WTC11 (cell line): ENCODE results near the gene SLC44A5. TPM values are rescaled to one million over a fixed set of nuclear protein-coding genes. Genes with fewer than 3 reads are reported as not detected.
A peak's percentile ranks its signal among the peaks of the same experiment; 100 is the strongest.

Source experiments
- ATAC-seq: fragments of 200-7000 bp; cut with Tn5 transposase; 2 replicates; pipeline ENCODE4 v1.10.0; 2021; ENCODE audit warnings: mild to moderate bottlenecking, moderate library complexity
- CTCF ChIA-PET: fragments of 300-600 bp; sonication (Branson Sonifier 250); formaldehyde crosslinking; loops from one replicate; lab custom pipeline; 2021; ENCODE audit warnings: antibody characterized with exemption; lab: Charles Lee
- POLR2A ChIA-PET: fragments of 350-600 bp; sonication (Branson Sonifier 250); formaldehyde crosslinking; loops from one replicate; lab custom pipeline; 2021; ENCODE audit warnings: antibody characterized with exemption; lab: Charles Lee
- DNase-seq: peaks from one replicate; pipeline ENCODE4 v3.0.0; 2021; ENCODE audit warnings: low spot score
- H3K27ac Mint-ChIP-seq: 2 replicates; pipeline ENCODE4 v1.8.0; 2021; ENCODE audit warnings: mixed read lengths
- H3K27me3 Mint-ChIP-seq: 2 replicates; pipeline ENCODE4 v1.8.0; 2021; ENCODE audit warnings: low read depth, mild to moderate bottlenecking, moderate library complexity, mixed read lengths
- H3K36me3 Mint-ChIP-seq: 2 replicates; pipeline ENCODE4 v1.8.0; 2021; ENCODE audit warnings: mixed read lengths
- H3K4me1 Mint-ChIP-seq: 2 replicates; pipeline ENCODE4 v1.8.0; 2022; ENCODE audit warnings: mixed read lengths
- H3K4me3 Mint-ChIP-seq: 2 replicates; pipeline ENCODE4 v1.8.0; 2021; ENCODE audit warnings: mild to moderate bottlenecking, moderate library complexity, mixed read lengths
- H3K9me3 Mint-ChIP-seq: 2 replicates; pipeline ENCODE4 v1.8.0; 2021; ENCODE audit warnings: mixed read lengths
- AR ChIP-seq: fragments of 250-450 bp; sonication (Bioruptor Pico); IDR thresholded peaks from 2 replicates; pipeline ENCODE4 v1.9.0; 2021; ENCODE audit warnings: mild to moderate bottlenecking
- ATF3 ChIP-seq: sonication (generic); formaldehyde crosslinking; conservative IDR thresholded peaks from 2 replicates; pipeline ENCODE4 v1.8.1; 2022; ENCODE audit warnings: mild to moderate bottlenecking, missing genetic modification reagents
- CDX4 ChIP-seq: fragments of 250-450 bp; sonication (Bioruptor Pico); IDR thresholded peaks from 2 replicates; pipeline ENCODE4 v1.9.0; 2021; ENCODE audit warnings: moderate library complexity, mild to moderate bottlenecking, inconsistent platforms, borderline replicate concordance
- CREB1 ChIP-seq: sonication (generic); formaldehyde crosslinking; IDR thresholded peaks from 2 replicates; pipeline ENCODE4 v1.8.0; 2023; ENCODE audit warnings: mild to moderate bottlenecking, missing genetic modification reagents
- E2F4 ChIP-seq: sonication (generic); formaldehyde crosslinking; IDR thresholded peaks from 2 replicates; pipeline ENCODE4 v1.8.1; 2022; ENCODE audit warnings: low read depth, mild to moderate bottlenecking, moderate library complexity, missing genetic modification reagents, borderline replicate concordance
- ELF4 ChIP-seq: sonication (generic); formaldehyde crosslinking; IDR thresholded peaks from 2 replicates; pipeline ENCODE4 v1.8.1; 2022; ENCODE audit warnings: low read depth, mild to moderate bottlenecking, moderate library complexity, missing genetic modification reagents
- EMX1 ChIP-seq: fragments of 250-450 bp; sonication (Bioruptor Pico); IDR thresholded peaks from 2 replicates; pipeline ENCODE4 v1.8.0; 2021; ENCODE audit warnings: mild to moderate bottlenecking
- ETV6 ChIP-seq: sonication (generic); formaldehyde crosslinking; IDR thresholded peaks from 2 replicates; pipeline ENCODE4 v1.8.1; 2022; ENCODE audit warnings: mild to moderate bottlenecking, missing genetic modification reagents
- HMGA2 ChIP-seq: fragments of 250-450 bp; sonication (Bioruptor Pico); IDR thresholded peaks from 2 replicates; pipeline ENCODE4 v1.4.0; 2021; ENCODE audit warnings: mild to moderate bottlenecking, moderate library complexity
- IRF2 ChIP-seq: sonication (generic); formaldehyde crosslinking; IDR thresholded peaks from 2 replicates; pipeline ENCODE4 v1.8.0; 2022; ENCODE audit warnings: low read depth, missing genetic modification reagents, borderline replicate concordance
- MAX ChIP-seq: sonication (generic); formaldehyde crosslinking; IDR thresholded peaks from 2 replicates; pipeline ENCODE4 v1.8.0; 2022; ENCODE audit warnings: mild to moderate bottlenecking, missing genetic modification reagents
- NFE2L1 ChIP-seq: sonication (generic); formaldehyde crosslinking; IDR thresholded peaks from 2 replicates; pipeline ENCODE4 v1.8.1; 2023; ENCODE audit warnings: missing genetic modification reagents
- NFYB ChIP-seq: sonication (generic); formaldehyde crosslinking; conservative IDR thresholded peaks from 2 replicates; pipeline ENCODE4 v1.8.0; 2022; ENCODE audit warnings: low read depth, missing genetic modification reagents
- NR3C1 ChIP-seq: sonication (generic); formaldehyde crosslinking; conservative IDR thresholded peaks from 2 replicates; pipeline ENCODE4 v1.8.1; 2023; ENCODE audit warnings: low read depth, mild to moderate bottlenecking, missing genetic modification reagents
- RELA ChIP-seq: sonication (generic); formaldehyde crosslinking; IDR thresholded peaks from 2 replicates; pipeline ENCODE4 v1.8.1; 2022; ENCODE audit warnings: missing genetic modification reagents, mild to moderate bottlenecking, borderline replicate concordance
- STAT6 ChIP-seq: sonication (generic); formaldehyde crosslinking; conservative IDR thresholded peaks from 2 replicates; pipeline ENCODE4 v1.8.1; 2023; ENCODE audit warnings: mild to moderate bottlenecking, low read depth, missing genetic modification reagents, moderate library complexity
- TCF7 ChIP-seq: sonication (generic); formaldehyde crosslinking; IDR thresholded peaks from 2 replicates; pipeline ENCODE4 v1.8.0; 2022; ENCODE audit warnings: mild to moderate bottlenecking, low read depth, missing genetic modification reagents, moderate library complexity
- TEAD1 ChIP-seq: sonication (generic); formaldehyde crosslinking; IDR thresholded peaks from 2 replicates; pipeline ENCODE4 v1.8.0; 2022; ENCODE audit warnings: mild to moderate bottlenecking, missing genetic modification reagents
- TP53 ChIP-seq: sonication (generic); formaldehyde crosslinking; IDR thresholded peaks from 2 replicates; pipeline ENCODE4 v1.8.1; 2023; ENCODE audit warnings: mild to moderate bottlenecking, missing genetic modification reagents
- ZBTB21 ChIP-seq: sonication (generic); formaldehyde crosslinking; IDR thresholded peaks from 2 replicates; pipeline ENCODE4 v1.8.1; 2023; ENCODE audit warnings: mild to moderate bottlenecking, missing genetic modification reagents, borderline replicate concordance
- ZBTB43 ChIP-seq: sonication (generic); formaldehyde crosslinking; IDR thresholded peaks from 2 replicates; pipeline ENCODE4 v1.8.1; 2023; ENCODE audit warnings: mild to moderate bottlenecking, missing genetic modification reagents
- ZNF121 ChIP-seq: sonication (generic); formaldehyde crosslinking; IDR thresholded peaks from 2 replicates; pipeline ENCODE4 v1.8.0; 2023; ENCODE audit warnings: missing genetic modification reagents
- ZNF138 ChIP-seq: sonication (generic); formaldehyde crosslinking; conservative IDR thresholded peaks from 2 replicates; pipeline ENCODE4 v1.8.1; 2022; ENCODE audit warnings: mild to moderate bottlenecking, moderate library complexity, missing genetic modification reagents
- ZNF425 ChIP-seq: fragments of 250-450 bp; sonication (Bioruptor Pico); conservative IDR thresholded peaks from 2 replicates; pipeline ENCODE4 v1.9.0; 2021; ENCODE audit warnings: mild to moderate bottlenecking
- total RNA-seq: library from RNA; stranded (reverse); gene quantifications from 3 replicates; pipeline ENCODE4 v1.2.3, GENCODE V29; 2021

Gene SLC44A5
- total RNA-seq, 1 experiment from 2014 or later, result 1.8 TPM

GRCh38 chr1:75470448-75470847, 140.5 kb downstream of the SLC44A5 start:
- peak; percentile 41; the same call in 1 of the 2 replicates for ATAC-seq
- ChIA-PET POLR2A (interaction anchor here (0.6 kb wide), 1 partner anchor 159 kb away, joined by 3 read pairs; no protein-coding TSS in a partner anchor), CTCF (no interaction called here)
- no peaks in the 10 kb centered on the region for H3K27me3 Mint-ChIP-seq
- H3K9me3 Mint-ChIP-seq, result peaks cover 5% of the 10 kb centered on the region; the same call in 1 of the 2 replicates
- no peak overlapping the region for H3K27ac Mint-ChIP-seq
- DNase-seq, result no peak
- 0 out of 2 replicates have a peak, but pooled peaks cover 3% of the 10 kb centered on the region for H3K36me3 Mint-ChIP-seq
- no peak for TF ChIP-seq TP53
- no peak for TF ChIP-seq IRF2 (CRISPR knock-in tag)
- no peak for TF ChIP-seq STAT6 (CRISPR knock-in tag)
- no peak for TF ChIP-seq EMX1 (CRISPR knock-in tag)
- no peak for TF ChIP-seq ZBTB21 (CRISPR knock-in tag)
- TF ChIP-seq MAX, result no peak
- TF ChIP-seq NFYB (CRISPR knock-in tag), result no peak
- no peak for TF ChIP-seq RELA (CRISPR knock-in tag)
- TF ChIP-seq ZNF425 (CRISPR knock-in tag), result no peak
- no peak for TF ChIP-seq AR (CRISPR knock-in tag)
- TF ChIP-seq TEAD1 (CRISPR knock-in tag), result no peak
- no peak for TF ChIP-seq NR3C1 (CRISPR knock-in tag)
- no peak for TF ChIP-seq ATF3 (CRISPR knock-in tag)
- TF ChIP-seq CREB1 (CRISPR knock-in tag), result no peak
- no peak for TF ChIP-seq HMGA2
- H3K4me3 Mint-ChIP-seq, result no peak overlapping the region
- no peaks in the 10 kb centered on the region for H3K4me1 Mint-ChIP-seq

- Mint-ChIP-seq H3K9me3 (no peaks in the 10 kb centered on the region), H3K4me1 (no peaks in the 10 kb centered on the region), H3K36me3 (no peaks in the 10 kb centered on the region), H3K4me3 (no peak overlapping the region), H3K27me3 (no peaks in the 10 kb centered on the region), H3K27ac (no peak overlapping the region)
- ChIA-PET CTCF (interaction anchor here (0.6 kb wide), 1 partner anchor 104 kb away, joined by 3 read pairs; no protein-coding TSS in a partner anchor), POLR2A (interaction anchor here (0.6 kb wide), 2 partner anchors 40 to 160 kb away, joined by 3 read pairs; no protein-coding TSS in a partner anchor)
- no peak for DNase-seq
- no peak for ATAC-seq
- no peak for TF ChIP-seq ELF4 (CRISPR knock-in tag)
- TF ChIP-seq ZNF121, result no peak
- TF ChIP-seq ZNF138 (CRISPR knock-in tag), result no peak
- no peak for TF ChIP-seq NFE2L1 (CRISPR knock-in tag)
- no peak for TF ChIP-seq HMGA2
- TF ChIP-seq ETV6, result no peak
- TF ChIP-seq E2F4 (CRISPR knock-in tag), result no peak
- TF ChIP-seq ZBTB43 (CRISPR knock-in tag), result no peak
- TF ChIP-seq CDX4 (CRISPR knock-in tag), result no peak
- no peak for TF ChIP-seq TCF7 (CRISPR knock-in tag)
- TF ChIP-seq ZBTB21 (CRISPR knock-in tag), result no peak
These were observed 141.2 kb downstream of the SLC44A5 start for GRCh38 chr1:75469586-75470173.
